Psoas muscle (tissue), 8 donors: ENCODE measurements around the gene GZF1. TPM values are rescaled to one million over a fixed set of nuclear protein-coding genes. Genes with fewer than 3 reads are reported as not detected.

Experiments
- ATAC-seq, 4 donors: fragments of 200-7000 bp; cut with Tn5 transposase; one replicate each; pipeline ENCODE4 v1.9.1; 2020; ENCODE audit warnings: moderate library complexity in 3 of 4, mild to moderate bottlenecking in 2 of 4
- DNase-seq, 2 donors: peaks; one replicate each; pipeline ENCODE4 v3.0.0-alpha.2; 2020
- H3K27ac ChIP-seq: fragments of 200-600 bp; one replicate; pipeline ENCODE4 v1.8.0; 2022
- H3K27me3 ChIP-seq, 3 donors: fragments of 200-600 bp in 1 of 3; one replicate each; pipeline versions ENCODE4 v1.6.1 to v1.8.0; 2013 to 2022; ENCODE audit warnings: low read length in 2 of 3, mild to moderate bottlenecking in 2 of 3, moderate library complexity in 1 of 3; ENCODE audit not compliant: insufficient read depth in 3 of 3
- H3K36me3 ChIP-seq, 2 donors: fragments of 200-600 bp in 1 of 2; one replicate each; pipeline versions ENCODE4 v1.6.1 to v1.8.0; 2013 to 2022; ENCODE audit warnings: low read depth in 1 of 2, mild to moderate bottlenecking in 1 of 2, moderate library complexity in 1 of 2; ENCODE audit not compliant: insufficient read depth in 1 of 2
- H3K4me1 ChIP-seq: fragments of 200-600 bp; one replicate; pipeline ENCODE4 v1.8.0; 2022
- H3K4me3 ChIP-seq: fragments of 200-600 bp; one replicate; pipeline ENCODE4 v1.8.0; 2022; ENCODE audit warnings: mild to moderate bottlenecking
- H3K9me3 ChIP-seq: fragments of 200-600 bp; one replicate; pipeline ENCODE4 v1.8.0; 2022
- WGBS, 3 donors: extraction: QIAGEN DNeasy Blood & Tissue Kit; methylation state at CpG; one replicate each; pipeline versions ENCODE4 v1.1.6 to v1.1.7; 2013; 5-methylcytosine and 5-hydroxymethylcytosine counted together
- intact Hi-C, 2 donors: fragments of 100-400 bp; cut with DNase I; formaldehyde crosslinking; loops; one replicate each; pipeline versions ENCODE4 v1.11.0 to v1.14.2; 2022
- polyA plus RNA-seq, 3 donors: library from polyadenylated mRNA; stranded (reverse); fragments of 200-250 nt; gene quantifications; one replicate each; pipeline ENCODE4 v1.2.3, GENCODE V29; 2013
- total RNA-seq, 4 donors: library from RNA; stranded (reverse); fragmentation: NEBNext Ultra II Directional in 2 of 4; extraction: Animal tissue kit (Norgen Biotek cat#: 25700) in 2 of 4; gene quantifications; one replicate each; pipeline versions ENCODE4 v1.2.1 to v1.2.4, GENCODE V29; 2021 to 2023
- TF ChIP-seq, protein P1 (sequence below): fragments of 200-600 bp; IDR thresholded peaks from one replicate; pipeline ENCODE4 v1.8.0; 2022; ENCODE audit warnings: antibody characterized with exemption
- donor health status: healthy with polysubstance abuse.
- donor health status: DM: no; HTN: no; CAD: no; lungs with moderate emphysema.
- donor health status: Bipolar disorder and iron deficiency.
- donor health status: healthy.
- donor health status: DM: yes; HTN: yes; CAD: no.
- donor health status: DM: no; HTN: no; CAD: no.
- donor health status: DM: no; HTN: no; CAD: no.
- donor health status: DM: yes; HTN: yes; CAD: no.

GZF1 gene
- total and polyA plus RNA-seq, 7 donors: 5.3 to 20.7 (median 10.5) TPM

DNA sequence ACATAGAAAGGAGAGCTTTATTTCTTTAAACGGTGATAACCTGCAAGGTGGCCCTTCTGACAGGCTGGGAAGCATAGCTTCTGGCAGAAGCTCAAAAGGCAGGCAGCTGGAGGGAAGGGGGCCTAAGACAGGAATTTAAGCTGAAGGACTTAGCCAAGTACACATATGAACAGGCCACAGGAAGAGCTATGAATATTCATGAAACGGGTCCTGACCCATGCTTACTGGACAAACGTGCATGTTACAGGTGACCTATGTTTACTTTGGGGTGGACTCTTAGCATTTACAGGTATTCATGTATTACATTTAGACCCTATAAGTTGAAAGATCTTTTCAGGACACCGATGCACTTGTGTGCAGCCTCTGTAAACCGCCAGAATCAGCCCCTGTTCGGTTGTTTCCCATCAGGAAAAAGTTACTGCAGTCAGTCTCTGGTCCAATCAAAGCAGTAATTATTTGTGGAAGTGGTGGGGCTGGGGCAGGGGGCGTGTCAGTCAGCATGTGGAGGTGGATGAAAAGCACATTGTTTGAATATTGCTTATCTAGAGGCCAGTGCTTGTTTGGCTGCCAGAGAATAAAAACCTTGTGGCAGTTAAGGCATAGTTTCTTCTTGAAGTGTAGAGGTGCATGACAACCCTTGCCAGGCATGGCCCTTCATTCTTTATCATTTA is 2.9 kb upstream of the GZF1 start:
- peak overlapping the region; percentile 98 for H3K27ac ChIP-seq

DNA sequence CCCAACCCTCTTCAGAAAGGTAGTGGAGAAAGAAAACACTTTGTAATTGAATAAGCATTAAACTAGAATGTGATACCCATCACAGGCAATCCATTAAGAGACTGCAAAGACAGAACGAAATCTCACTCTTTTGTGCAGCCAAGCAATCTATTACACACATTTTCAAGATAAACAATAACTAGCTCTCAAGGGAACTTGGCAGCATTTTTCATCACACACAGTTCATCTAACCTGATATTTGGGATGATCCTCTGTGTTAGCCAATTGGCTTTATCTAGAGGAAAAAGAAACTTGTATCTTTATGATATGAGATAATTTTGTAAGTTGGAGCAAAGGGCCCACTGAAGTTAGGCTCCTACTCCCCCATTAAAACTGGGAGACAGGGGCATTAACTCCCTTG is 1.5 kb upstream of the GZF1 start:
- Histone ChIP-seq H3K9me3 (no peaks in the 10 kb centered on the region), H3K27ac (peak overlapping the region; percentile 99), H3K27me3 (no peaks in the 10 kb centered on the region), H3K36me3 (peaks cover 4 to 16% of the 10 kb centered on the region in 2 donors), H3K4me3 (peak overlapping the region; percentile 77), H3K4me1 (peaks cover 42% of the 10 kb centered on the region)
- TF ChIP-seq, protein P1, sequence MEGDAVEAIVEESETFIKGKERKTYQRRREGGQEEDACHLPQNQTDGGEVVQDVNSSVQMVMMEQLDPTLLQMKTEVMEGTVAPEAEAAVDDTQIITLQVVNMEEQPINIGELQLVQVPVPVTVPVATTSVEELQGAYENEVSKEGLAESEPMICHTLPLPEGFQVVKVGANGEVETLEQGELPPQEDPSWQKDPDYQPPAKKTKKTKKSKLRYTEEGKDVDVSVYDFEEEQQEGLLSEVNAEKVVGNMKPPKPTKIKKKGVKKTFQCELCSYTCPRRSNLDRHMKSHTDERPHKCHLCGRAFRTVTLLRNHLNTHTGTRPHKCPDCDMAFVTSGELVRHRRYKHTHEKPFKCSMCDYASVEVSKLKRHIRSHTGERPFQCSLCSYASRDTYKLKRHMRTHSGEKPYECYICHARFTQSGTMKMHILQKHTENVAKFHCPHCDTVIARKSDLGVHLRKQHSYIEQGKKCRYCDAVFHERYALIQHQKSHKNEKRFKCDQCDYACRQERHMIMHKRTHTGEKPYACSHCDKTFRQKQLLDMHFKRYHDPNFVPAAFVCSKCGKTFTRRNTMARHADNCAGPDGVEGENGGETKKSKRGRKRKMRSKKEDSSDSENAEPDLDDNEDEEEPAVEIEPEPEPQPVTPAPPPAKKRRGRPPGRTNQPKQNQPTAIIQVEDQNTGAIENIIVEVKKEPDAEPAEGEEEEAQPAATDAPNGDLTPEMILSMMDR: no peak
- 60 to 72% (median 66%) methylated on average over 1 of the region's 1 CpG for whole genome bisulfite sequencing, 3 donors
- ATAC-seq: no peak
- DNase-seq: no peak
- intact Hi-C loops: loop anchor here in 1 of 2 donors (5.0 kb wide), 3 partner anchors 37 to 277 kb away; partner anchors contain the start of gene CST3

More for the DNA sequence above, 2.9 kb upstream of the GZF1 start:
- H3K9me3 ChIP-seq: no peaks in the 10 kb centered on the region
- ATAC-seq (no peak), DNase-seq (no peak)
- H3K36me3 ChIP-seq: peaks cover 9 to 14% of the 10 kb centered on the region in 2 donors
- TF ChIP-seq, protein P1: no peak
- H3K4me1 ChIP-seq: peaks cover 35% of the 10 kb centered on the region
- WGBS, 3 donors: 65 to 68% (median 68%) methylated on average over 7 of the region's 7 CpGs
- H3K4me3 ChIP-seq: no peak overlapping the region
- H3K27me3 ChIP-seq: no peaks in the 10 kb centered on the region
- intact Hi-C loops: loop anchor here (1.0 to 10.0 kb wide), 3 partner anchors 56 to 283 kb away; no protein-coding TSS in a partner anchor

DNA sequence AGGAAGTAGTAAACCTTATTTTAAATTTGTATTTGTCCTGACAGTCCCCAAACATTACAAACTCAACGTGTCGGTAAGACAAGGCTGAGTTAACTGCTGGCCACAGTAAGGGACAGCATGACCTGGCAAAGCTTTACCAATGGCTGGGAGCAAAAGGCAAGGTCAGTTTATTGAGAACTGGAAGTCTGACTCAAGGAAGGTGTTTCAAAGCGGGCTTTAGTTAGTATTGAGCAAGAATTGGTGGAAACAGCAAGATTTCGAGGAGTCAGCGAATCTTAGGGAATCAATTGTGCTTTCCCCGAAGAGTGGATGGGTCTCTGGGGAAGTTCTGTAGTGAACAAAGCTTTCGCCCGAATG is 885 bp upstream of the GZF1 start:
- H3K4me3 ChIP-seq: peak overlapping the region; percentile 77
- H3K36me3 ChIP-seq: peaks cover 0 to 19% of the 10 kb centered on the region in 2 donors
- no peaks in the 10 kb centered on the region for H3K27me3 ChIP-seq
- peak overlapping the region; percentile 99 for H3K27ac ChIP-seq
- 0 to 2% (median 2%) methylated on average over 8 of the region's 8 CpGs for WGBS, 3 donors
- H3K4me1 ChIP-seq: peaks cover 48% of the 10 kb centered on the region
- intact Hi-C loops: loop anchor here in 1 of 2 donors (5.0 kb wide), 3 partner anchors 36 to 276 kb away; partner anchors contain the start of gene CST3
- H3K9me3 ChIP-seq: no peaks in the 10 kb centered on the region
- no peak for ATAC-seq
- TF ChIP-seq, protein P1: no peak
- DNase-seq: no peak

DNA sequence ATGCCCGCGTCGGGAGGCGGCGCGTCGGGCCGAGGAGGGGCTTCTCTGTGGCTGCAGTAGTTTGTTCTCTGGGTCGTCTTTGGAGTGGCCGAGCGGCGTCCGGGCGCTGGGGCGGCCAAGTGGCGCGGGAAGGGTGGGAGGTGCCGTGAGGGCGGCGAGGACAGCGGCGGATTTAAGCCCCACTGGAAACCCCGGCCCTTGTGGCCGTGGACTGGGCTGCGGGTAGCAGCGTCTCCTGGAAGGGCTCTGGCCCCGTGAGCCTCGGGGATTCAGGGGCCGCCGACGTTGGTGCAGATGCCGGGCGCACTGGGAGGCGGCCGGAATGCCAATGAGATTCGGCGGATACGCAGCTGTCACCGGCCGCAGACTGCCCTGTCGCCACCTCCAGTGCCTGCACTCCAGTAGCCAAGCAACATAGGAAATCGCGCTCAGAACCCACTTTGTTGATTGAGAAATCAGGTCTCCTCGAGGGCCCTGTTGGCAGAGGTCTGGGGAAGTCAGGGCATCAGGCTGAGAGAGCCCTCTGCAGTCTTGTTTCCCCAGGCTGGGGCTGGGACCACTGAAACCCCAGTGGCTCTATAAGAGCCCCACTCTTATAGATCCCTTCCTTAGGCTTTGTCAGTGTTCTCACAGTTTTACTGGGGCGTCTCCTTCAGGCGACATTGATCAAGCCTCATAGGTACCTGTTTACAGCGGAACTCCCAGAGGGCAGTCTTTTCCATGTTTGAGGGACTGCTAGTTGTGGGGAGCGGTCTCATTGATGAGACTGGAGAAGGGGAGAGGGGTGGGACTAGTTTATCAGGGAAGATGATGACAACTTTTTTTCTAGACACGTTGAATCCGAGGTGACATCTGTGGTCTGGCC is 642 bp downstream of the GZF1 start:
- H3K36me3 ChIP-seq: peaks cover 0 to 26% of the 10 kb centered on the region in 2 donors
- intact Hi-C loops: loop anchor here in 1 of 2 donors (5.0 kb wide), 3 partner anchors 35 to 275 kb away; partner anchors contain the start of gene CST3
- WGBS, 3 donors: 3 to 4% (median 4%) methylated on average over 39 to 50 of the region's 50 CpGs
- no peaks in the 10 kb centered on the region for H3K27me3 ChIP-seq
- peak overlapping the region; percentile 99 for H3K27ac ChIP-seq
- H3K4me3 ChIP-seq: peak overlapping the region; percentile 77
- H3K9me3 ChIP-seq: no peaks in the 10 kb centered on the region
- TF ChIP-seq, protein P1: no peak
- DNase-seq (peak; percentile 64 to 77), ATAC-seq (peak; percentile 10 to 27 (median 20))
- H3K4me1 ChIP-seq: peaks cover 56% of the 10 kb centered on the region
